GM15510 (cell line): ENCODE results near the gene PLBD2.

Source experiments
- POLR2A ChIP-seq: IDR thresholded peaks from 3 replicates; pipeline ENCODE4 v1.6.1; 2011; ENCODE audit warnings: borderline replicate concordance; ENCODE audit not compliant: insufficient read length; ENCODE audit errors: extremely low read depth

Gene PLBD2

DNA sequence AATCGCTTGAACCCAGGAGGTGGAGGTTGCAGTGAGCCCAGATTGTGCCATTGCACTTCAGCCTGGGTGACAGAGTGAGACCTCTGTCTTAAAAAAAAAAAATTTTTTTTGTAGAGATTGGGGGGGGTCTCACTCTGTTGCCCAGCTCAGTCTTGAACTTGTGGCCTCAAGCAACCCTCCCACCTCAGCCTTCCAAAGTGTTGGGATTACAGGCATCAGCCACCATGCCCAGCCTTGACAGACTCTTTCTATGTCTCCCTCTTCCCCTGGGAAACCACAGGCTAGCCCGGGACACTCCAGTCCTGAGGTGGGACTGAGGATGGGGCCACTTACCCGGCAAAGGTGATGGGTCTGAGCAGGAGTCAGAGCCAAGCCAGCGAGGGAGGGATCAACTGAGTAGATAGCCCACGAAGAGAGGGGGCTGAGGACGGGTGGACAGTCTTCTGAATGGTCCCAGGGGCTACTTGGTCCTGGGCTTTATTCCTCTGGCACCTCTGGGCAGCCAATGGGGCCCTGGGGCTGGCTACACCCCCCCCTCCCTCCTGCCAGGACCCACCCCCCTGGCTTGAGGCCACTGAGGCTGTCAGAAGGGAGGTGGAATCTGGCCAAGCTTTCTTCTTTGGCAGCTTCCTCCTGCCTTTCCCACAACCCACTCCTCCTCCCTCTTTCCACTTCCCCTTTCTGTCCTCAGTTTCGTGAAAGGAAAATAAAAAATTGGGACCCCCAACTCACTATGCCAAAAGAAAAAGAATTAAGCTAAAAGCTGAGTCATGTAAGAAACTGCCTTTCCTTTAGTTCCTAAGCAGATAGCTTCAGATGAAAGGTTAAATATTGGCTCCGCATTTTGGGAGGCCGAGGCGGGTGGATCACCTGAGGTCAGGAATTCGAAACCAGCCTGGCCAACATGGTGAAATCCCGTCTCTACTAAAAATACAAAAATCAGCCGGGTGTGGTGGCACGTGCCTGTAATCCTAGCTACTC lies 45.3 kb downstream of the PLBD2 start, which contains the start of gene SDS:
Gene SDS (minus strand): TSS at position 453 of the 981 bp plus-strand sequence. CDS start 4,179 bp downstream, outside the sequence.
- no peak for TF ChIP-seq POLR2A

- no peak for TF ChIP-seq POLR2A
Observed at GRCh38 chr12:113405694-113406093, 47.3 kb downstream of the PLBD2 start.

GRCh38 chr12:113407931-113408600 lies 49.7 kb downstream of the PLBD2 start:
- TF ChIP-seq POLR2A: no peak

GRCh38 chr12:113408756-113409298 lies 50.4 kb downstream of the PLBD2 start:
- no peak for TF ChIP-seq POLR2A

- TF ChIP-seq POLR2A: no peak
Observed at GRCh38 chr12:113409462-113410124, 51.2 kb downstream of the PLBD2 start.

- TF ChIP-seq POLR2A: no peak
Observed at GRCh38 chr12:113413488-113413939, 55.1 kb downstream of the PLBD2 start.

- TF ChIP-seq POLR2A: no peak
Observed at GRCh38 chr12:113414519-113415038, 56.2 kb downstream of the PLBD2 start.

DNA sequence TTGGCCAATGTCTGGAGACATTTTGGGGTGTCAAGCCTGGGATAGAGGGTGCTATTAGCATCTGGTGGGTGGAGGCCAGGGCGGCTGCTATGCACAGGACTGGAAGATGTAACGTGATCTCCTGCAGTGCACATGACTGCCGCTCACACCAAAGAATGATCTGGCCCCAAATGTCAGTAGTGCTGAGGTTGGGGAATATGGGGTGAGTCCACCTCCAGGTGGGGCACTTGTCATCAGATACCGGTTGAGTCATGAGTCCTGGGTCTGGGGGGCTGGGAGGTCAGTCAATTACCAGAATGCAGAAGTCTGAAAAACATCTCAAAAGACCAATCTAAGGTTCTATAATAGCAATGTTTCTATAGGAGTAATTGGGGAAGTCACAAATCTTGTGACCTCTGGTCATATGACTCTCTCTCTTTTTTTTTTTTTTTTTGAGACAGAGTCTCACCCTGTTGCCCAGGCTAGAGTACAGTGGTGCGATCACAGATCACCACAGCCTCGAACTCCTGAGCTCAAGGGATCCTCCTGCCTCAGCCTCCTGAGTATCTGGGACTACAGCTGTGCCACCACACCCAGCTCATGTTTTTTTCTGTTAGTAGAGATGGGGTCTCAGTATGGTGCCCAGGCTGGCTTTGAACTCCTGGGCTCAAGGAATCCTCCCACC lies 57.8 kb downstream of the PLBD2 start:
- no peak for TF ChIP-seq POLR2A

DNA sequence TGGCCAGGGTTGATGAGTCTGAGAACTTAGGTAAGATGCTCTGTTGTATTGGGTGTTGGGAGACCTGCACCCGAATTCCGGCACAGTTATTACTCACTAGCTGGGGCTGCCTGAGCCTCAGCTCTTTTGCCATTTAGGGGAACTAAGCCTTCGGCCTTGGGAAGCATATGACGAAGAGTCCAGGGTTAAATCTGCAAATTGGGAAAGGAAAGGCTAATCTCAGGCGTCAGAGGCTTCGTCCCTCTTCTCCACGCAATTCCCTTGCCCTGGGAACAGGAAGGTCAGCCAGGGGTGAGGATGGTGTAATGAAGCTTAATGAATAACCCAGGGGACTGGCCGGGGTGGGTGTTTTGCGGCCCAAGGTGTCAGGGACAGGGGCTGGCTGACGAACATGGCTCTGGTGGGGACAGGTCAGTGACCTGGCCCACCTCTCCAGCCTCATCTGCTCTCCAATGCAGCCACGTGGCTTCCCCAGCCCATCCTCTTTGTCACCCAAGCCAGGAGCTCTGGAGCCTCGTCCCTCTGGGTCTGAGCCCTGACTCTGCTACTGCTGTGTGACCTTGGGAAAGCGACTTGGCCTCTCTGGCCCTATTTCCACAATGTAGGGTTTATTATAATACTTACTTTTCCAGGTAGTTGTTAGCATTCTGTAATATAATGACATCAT lies 60.0 kb downstream of the PLBD2 start:
- TF ChIP-seq POLR2A: no peak

- no peak for TF ChIP-seq POLR2A
Observed at GRCh38 chr12:113420996-113421595, 62.7 kb downstream of the PLBD2 start.

DNA sequence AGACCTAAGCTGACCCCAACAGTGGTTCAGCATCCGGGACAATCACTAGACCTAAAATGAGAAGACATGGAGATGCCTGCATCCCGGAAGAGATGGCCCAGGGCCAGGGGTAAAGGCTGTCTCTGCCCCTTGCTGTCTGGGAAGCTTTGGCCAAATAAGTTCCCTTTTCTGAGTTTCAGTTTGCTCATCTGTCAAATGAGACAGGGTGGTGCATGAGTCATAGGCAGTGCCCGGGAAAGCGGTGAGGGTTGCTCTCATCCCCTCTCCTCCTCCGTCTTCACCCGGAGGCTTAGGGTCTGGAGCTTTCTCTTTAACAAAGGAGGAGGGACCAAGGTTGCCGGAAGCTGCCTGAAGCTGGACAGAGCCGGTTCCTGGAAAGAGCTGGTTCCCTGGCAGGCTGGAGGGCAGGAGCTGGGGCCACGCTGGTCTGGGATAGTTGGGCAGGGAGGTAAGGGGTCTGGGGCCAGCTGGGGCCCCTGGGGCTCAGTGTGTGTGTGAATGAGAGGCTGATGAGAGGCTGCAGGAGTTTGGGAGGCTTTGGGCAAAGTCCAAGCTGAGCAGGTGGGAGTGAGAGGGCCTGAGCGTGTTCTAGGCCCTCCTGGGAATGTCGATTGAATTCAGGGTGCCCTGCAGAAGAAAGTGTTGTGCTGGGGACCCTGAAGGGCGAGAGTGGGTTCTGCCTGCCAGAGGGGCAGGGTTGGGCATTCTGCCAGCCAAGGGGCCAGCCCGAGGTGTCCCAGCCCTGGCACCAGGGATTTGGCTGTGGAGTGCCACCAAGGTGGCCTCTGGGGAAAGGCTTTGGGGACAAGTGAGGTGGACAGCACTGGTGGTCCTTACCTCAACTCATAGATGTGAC lies 63.9 kb downstream of the PLBD2 start, which contains the start of gene SDSL:
Gene SDSL (plus strand): TSS at position 351 of the 856 bp plus-strand sequence. CDS start 5,603 bp downstream, outside the sequence.
- TF ChIP-seq POLR2A: no peak
